ENCODE data around the gene ZNF512B.

ZNF512B gene

GRCh38 chr20:64006902-64007301 is 37.2 kb upstream of the ZNF512B start:
- CTCF ChIA-PET = interaction anchor here (0.5 to 0.6 kb wide), 3 partner anchors 232 to 301 kb away, joined by 3 to 4 read pairs (median 3); no protein-coding TSS in a partner anchor
- TF ChIP-seq ZIC2 (tag by site-specific recombination; IDR thresholded peaks at IDR 0.05) (peak; percentile 48), GLIS1 (tag by site-specific recombination; IDR thresholded peaks at IDR 0.05) (peak; percentile 50; the same call in 1 of the 2 replicates), FEZF1 (tag by site-specific recombination; IDR thresholded peaks at IDR 0.05) (peak; percentile 56; the same call in 1 of the 2 replicates), PRDM4 (tag by site-specific recombination; IDR thresholded peaks at IDR 0.05) (no peak)
- Histone ChIP-seq H3K4me1 (ENCODE audit: control insufficient read depth, insufficient read depth, low read length) (no peaks in the 10 kb centered on the region), H3K4me3 (ENCODE audit: low read depth, low read length) (no peak overlapping the region), H3K27ac (ENCODE audit: extremely low read depth, low read depth, low read length) (no peak overlapping the region), H3K9me3 (ENCODE audit: control insufficient read depth, insufficient read depth, low read depth, low read length) (no peaks in the 10 kb centered on the region), H3K36me3 (ENCODE audit: control insufficient read depth in 2 of 2, insufficient read depth in 1 of 2, low read length in 2 of 2) (peaks cover 30 to 81% of the 10 kb centered on the region in 2 experiments)
- POLR2A ChIA-PET = no interaction called here

GRCh38 chr20:64006490-64006889 is 36.8 kb upstream of the ZNF512B start:
- Histone ChIP-seq H3K36me3 (ENCODE audit: control insufficient read depth in 2 of 2, insufficient read depth in 1 of 2, low read length in 2 of 2) (peaks cover 30 to 82% of the 10 kb centered on the region in 2 experiments), H3K4me3 (ENCODE audit: low read depth, low read length) (no peak overlapping the region), H3K27ac (ENCODE audit: extremely low read depth, low read depth, low read length) (no peak overlapping the region), H3K9me3 (ENCODE audit: control insufficient read depth, insufficient read depth, low read depth, low read length) (no peaks in the 10 kb centered on the region), H3K4me1 (ENCODE audit: control insufficient read depth, insufficient read depth, low read length) (no peaks in the 10 kb centered on the region; the same call in 1 of the 2 replicates)
- TF ChIP-seq ZNF16 (tag by site-specific recombination; IDR thresholded peaks at IDR 0.05; ENCODE audit: low read depth) (no peak), ZNF785 (tag by site-specific recombination; IDR thresholded peaks at IDR 0.05) (no peak), HOXD13 (CRISPR knock-in tag; IDR thresholded peaks at IDR 0.05; ENCODE audit: borderline replicate concordance) (no peak), ZNF776 (tag by site-specific recombination; IDR thresholded peaks at IDR 0.05; ENCODE audit: borderline replicate concordance) (no peak)
- CTCF ChIA-PET = interaction anchor here (0.5 to 0.6 kb wide), 3 partner anchors 231 to 300 kb away, joined by 3 to 4 read pairs (median 3); no protein-coding TSS in a partner anchor
- POLR2A ChIA-PET = no interaction called here

- no peak for TF ChIP-seq ZNF626 (tag by site-specific recombination; IDR thresholded peaks at IDR 0.05)
- TF ChIP-seq TCF7L2 (IDR thresholded peaks at IDR 0.05; ENCODE audit: borderline replicate concordance, low read depth, low read length) = no peak
- TF ChIP-seq ZNF629 (tag by site-specific recombination; IDR thresholded peaks at IDR 0.05) = no peak
- TF ChIP-seq ZNF621 (tag by site-specific recombination; IDR thresholded peaks at IDR 0.05) = no peak
- Histone ChIP-seq H3K4me1 (ENCODE audit: control insufficient read depth, insufficient read depth, low read length) (no peaks in the 10 kb centered on the region; the same call in 1 of the 2 replicates), H3K9me3 (ENCODE audit: control insufficient read depth, insufficient read depth, low read depth, low read length) (no peaks in the 10 kb centered on the region), H3K27ac (ENCODE audit: extremely low read depth, low read depth, low read length) (no peak overlapping the region), H3K4me3 (ENCODE audit: low read depth, low read length) (no peak overlapping the region), H3K36me3 (ENCODE audit: control insufficient read depth in 2 of 2, insufficient read depth in 1 of 2, low read length in 2 of 2) (peaks cover 34 to 81% of the 10 kb centered on the region in 2 experiments)
- CTCF ChIA-PET = no interaction called here
- POLR2A ChIA-PET = no interaction called here
Observed at GRCh38 chr20:64005394-64005793, 35.7 kb upstream of the ZNF512B start.

GRCh38 chr20:64003960-64004725 is 34.4 kb upstream of the ZNF512B start:
- no peaks in the 10 kb centered on the region; the same call in 1 of the 2 replicates for H3K4me1 ChIP-seq (ENCODE audit: control insufficient read depth, insufficient read depth, low read length)
- TF ChIP-seq ZNF10 (tag by site-specific recombination; IDR thresholded peaks at IDR 0.05) = no peak
- peak; percentile 70 for TF ChIP-seq ZNF341 (tag by site-specific recombination; IDR thresholded peaks at IDR 0.05; ENCODE audit: low read depth)
- no peak for TF ChIP-seq ZNF16 (tag by site-specific recombination; IDR thresholded peaks at IDR 0.05; ENCODE audit: low read depth)
- TF ChIP-seq WT1 (tag by site-specific recombination; IDR thresholded peaks at IDR 0.05) = peak; percentile 86
- TF ChIP-seq IKZF3 (tag by site-specific recombination; IDR thresholded peaks at IDR 0.05) = no peak
- TF ChIP-seq PATZ1 (tag by site-specific recombination; IDR thresholded peaks at IDR 0.05) = no peak
- H3K4me3 ChIP-seq (ENCODE audit: low read depth, low read length) = no peak overlapping the region
- no peaks in the 10 kb centered on the region for H3K9me3 ChIP-seq (ENCODE audit: control insufficient read depth, insufficient read depth, low read depth, low read length)
- ChIA-PET CTCF (interaction anchor here (2.0 kb wide), 1 partner anchor 35 kb away, joined by 7 read pairs; no protein-coding TSS in a partner anchor), POLR2A (no interaction called here)
- peaks cover 35 to 81% of the 10 kb centered on the region in 2 experiments for H3K36me3 ChIP-seq (ENCODE audit: control insufficient read depth in 2 of 2, insufficient read depth in 1 of 2, low read length in 2 of 2)
- no peak overlapping the region for H3K27ac ChIP-seq (ENCODE audit: extremely low read depth, low read depth, low read length)

Data from HEK293 (cell line).